Bronchial epithelial cell (primary cell): Measurements from ENCODE around the gene PELI2. TPM values are rescaled to one million over a fixed set of nuclear protein-coding genes. Genes with fewer than 3 reads are reported as not detected.

Experiments used
- DNase-seq: peaks from one replicate; pipeline ENCODE4 v3.0.0-alpha.2; 2010; ENCODE audit warnings: low read depth
- FAIRE-seq: peaks from 2 replicates; lab custom pipeline; 2011; peaks lifted over from hg19 to GRCh38; lab: Jason Lieb, UNC
- H3K27me3 ChIP-seq: 2 replicates; pipeline ENCODE4 v1.5.1; 2011; ENCODE audit warnings: low read length; ENCODE audit not compliant: control insufficient read depth, insufficient read depth
- H3K36me3 ChIP-seq: 2 replicates; pipeline ENCODE4 v1.5.1; 2011; ENCODE audit warnings: low read length; ENCODE audit not compliant: control insufficient read depth, insufficient read depth
- H3K4me3 ChIP-seq: 2 replicates; pipeline ENCODE4 v1.5.1; 2011; ENCODE audit warnings: mild to moderate bottlenecking, low read depth, low read length, control low read depth
- CTCF ChIP-seq: IDR thresholded peaks from 2 replicates; pipeline ENCODE4 v1.5.1; 2011; ENCODE audit warnings: mild to moderate bottlenecking, moderate library complexity, low read length, control low read depth, inconsistent platforms; ENCODE audit not compliant: insufficient read depth, severe bottlenecking
- total RNA-seq: library from RNA; depleted of rRNA; stranded (reverse); fragments of >200 nt; gene quantifications from 2 replicates; pipeline ENCODE4 v1.2.1, GENCODE V29; 2014

PELI2 gene
- total RNA-seq, 1 donor from 2014 or later = 2.1 TPM

- DNase-seq (no peak), FAIRE-seq (no peak)
- Histone ChIP-seq H3K36me3 (no peaks in the 10 kb centered on the region), H3K27me3 (no peaks in the 10 kb centered on the region), H3K4me3 (no peak overlapping the region)
- TF ChIP-seq CTCF = no peak
Measured at GRCh38 chr14:56304456-56304855, 186.2 kb downstream of the PELI2 start.

- Histone ChIP-seq H3K4me3 (no peak overlapping the region), H3K27me3 (peaks cover 3% of the 10 kb centered on the region), H3K36me3 (no peaks in the 10 kb centered on the region)
- TF ChIP-seq CTCF = no peak
- no peak for DNase-seq
- FAIRE-seq = no peak
Measured at GRCh38 chr14:56309198-56309597, 191.0 kb downstream of the PELI2 start.

- Histone ChIP-seq H3K36me3 (no peaks in the 10 kb centered on the region), H3K27me3 (peaks cover 3% of the 10 kb centered on the region), H3K4me3 (no peak overlapping the region)
- no peak for FAIRE-seq
- no peak for DNase-seq
- TF ChIP-seq CTCF = no peak
Measured at GRCh38 chr14:56310643-56311042, 192.4 kb downstream of the PELI2 start.

- DNase-seq (no peak), FAIRE-seq (no peak)
- peaks cover 3% of the 10 kb centered on the region for H3K27me3 ChIP-seq
- no peak overlapping the region for H3K4me3 ChIP-seq
- H3K36me3 ChIP-seq = no peaks in the 10 kb centered on the region
- no peak for TF ChIP-seq CTCF
Measured at GRCh38 chr14:56313789-56314188, 195.6 kb downstream of the PELI2 start.

- TF ChIP-seq CTCF = no peak
- no peaks in the 10 kb centered on the region for H3K27me3 ChIP-seq
- no peak overlapping the region for H3K4me3 ChIP-seq
- FAIRE-seq (no peak), DNase-seq (no peak)
- H3K36me3 ChIP-seq = no peaks in the 10 kb centered on the region
Measured at GRCh38 chr14:56318393-56319115, 200.3 kb downstream of the PELI2 start.

GRCh38 chr14:56321861-56322260 is 203.7 kb downstream of the PELI2 start:
- Histone ChIP-seq H3K4me3 (no peak overlapping the region), H3K27me3 (no peaks in the 10 kb centered on the region), H3K36me3 (no peaks in the 10 kb centered on the region)
- no peak for TF ChIP-seq CTCF
- DNase-seq (no peak), FAIRE-seq (no peak)
